NT2/D1 (cell line): ENCODE results near the gene SLC9A3.
"Not testable (repeated sequence)": the region's sequence is repeated elsewhere in the genome, so short reads cannot be mapped to it uniquely, and the experiment has no call there.

Source experiments
- DNase-seq: peaks from one replicate; pipeline ENCODE4 v3.0.0-alpha.2; 2011; ENCODE audit warnings: low read depth, low spot score
- H3K27me3 ChIP-seq: 2 replicates; pipeline ENCODE4 v1.6.0; 2011; ENCODE audit warnings: mild to moderate bottlenecking; ENCODE audit not compliant: insufficient read length, insufficient read depth
- H3K36me3 ChIP-seq: 2 replicates; pipeline ENCODE4 v1.6.1; 2011; ENCODE audit warnings: mild to moderate bottlenecking, low read length, mixed read lengths; ENCODE audit not compliant: insufficient read depth, insufficient read length
- H3K4me1 ChIP-seq: 2 replicates; pipeline ENCODE4 v1.5.1; 2011; ENCODE audit not compliant: insufficient read depth, insufficient read length
- H3K4me3 ChIP-seq: 2 replicates; pipeline ENCODE4 v1.5.1; 2011; ENCODE audit warnings: low read depth; ENCODE audit not compliant: insufficient read length
- H3K9ac ChIP-seq: 2 replicates; pipeline ENCODE4 v1.6.0; 2011; ENCODE audit warnings: low read depth; ENCODE audit not compliant: insufficient read length
- H3K9me3 ChIP-seq: 2 replicates; pipeline ENCODE4 v1.5.1; 2011; ENCODE audit warnings: mild to moderate bottlenecking, low read length; ENCODE audit not compliant: insufficient read depth
- SUZ12 ChIP-seq: IDR thresholded peaks from 2 replicates; pipeline ENCODE4 v1.6.1; 2011; ENCODE audit not compliant: insufficient read length, insufficient read depth; ENCODE audit errors: extremely low read depth
- YY1 ChIP-seq: IDR thresholded peaks from 2 replicates; pipeline ENCODE4 v1.6.1; 2011; ENCODE audit not compliant: insufficient read length, insufficient read depth
- ZNF274 ChIP-seq: IDR thresholded peaks from 2 replicates; pipeline ENCODE4 v1.6.1; 2011; ENCODE audit warnings: mild to moderate bottlenecking, low read depth, low read length

The SLC9A3 gene

DNA sequence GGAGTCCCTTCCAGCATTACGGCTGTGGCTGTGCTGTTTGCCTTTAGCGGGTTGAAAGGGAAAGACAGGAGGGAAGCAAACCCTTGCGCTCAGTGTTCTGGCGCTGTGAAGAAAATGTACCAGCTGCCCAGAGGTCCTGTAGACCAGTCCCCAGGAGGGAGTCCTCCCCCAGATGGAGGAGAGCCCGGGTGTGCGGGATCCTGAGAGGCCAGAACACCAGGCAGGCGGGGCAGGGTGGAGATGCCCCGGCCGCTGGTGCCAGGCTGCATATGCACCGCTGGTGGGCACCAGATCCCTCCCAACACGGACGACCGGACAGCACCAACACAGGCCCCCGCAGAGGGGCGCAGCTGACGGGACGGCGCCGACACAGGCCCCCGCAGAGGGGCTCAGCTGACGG, 37.2 kb upstream of the SLC9A3 start:
- no peak overlapping the region for H3K4me3 ChIP-seq
- no peaks in the 10 kb centered on the region for H3K36me3 ChIP-seq
- TF ChIP-seq ZNF274: no peak
- no peak for TF ChIP-seq YY1
- TF ChIP-seq SUZ12: no peak
- no peaks in the 10 kb centered on the region for H3K27me3 ChIP-seq
- no peaks in the 10 kb centered on the region for H3K9me3 ChIP-seq
- no peak for DNase-seq
- peaks cover 2% of the 10 kb centered on the region for H3K4me1 ChIP-seq
- H3K9ac ChIP-seq: no peak overlapping the region

DNA sequence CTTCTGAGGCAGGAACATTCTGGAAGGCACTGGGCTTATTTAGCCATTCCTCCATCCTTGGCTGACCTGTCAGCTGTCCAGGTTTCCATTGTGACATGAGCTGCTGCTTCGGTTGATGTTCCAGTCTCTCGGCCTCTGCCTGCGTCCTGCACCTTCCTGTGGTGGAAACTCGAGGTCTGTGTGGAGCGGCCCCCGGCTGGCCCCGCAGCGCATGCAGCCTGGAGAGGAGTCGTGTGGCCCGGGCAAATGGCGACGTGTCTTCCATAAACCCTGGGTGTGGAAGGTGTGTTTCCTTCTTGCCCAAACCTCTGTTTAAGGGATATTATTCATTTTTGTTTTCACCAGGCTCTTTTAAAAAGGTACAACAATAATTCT, 36.5 kb upstream of the SLC9A3 start:
- Histone ChIP-seq H3K4me1 (peaks cover 2% of the 10 kb centered on the region), H3K9ac (no peak overlapping the region), H3K36me3 (no peaks in the 10 kb centered on the region), H3K27me3 (no peaks in the 10 kb centered on the region), H3K4me3 (no peak overlapping the region), H3K9me3 (no peaks in the 10 kb centered on the region)
- DNase-seq: no peak
- TF ChIP-seq SUZ12 (no peak), ZNF274 (no peak), YY1 (no peak)

DNA sequence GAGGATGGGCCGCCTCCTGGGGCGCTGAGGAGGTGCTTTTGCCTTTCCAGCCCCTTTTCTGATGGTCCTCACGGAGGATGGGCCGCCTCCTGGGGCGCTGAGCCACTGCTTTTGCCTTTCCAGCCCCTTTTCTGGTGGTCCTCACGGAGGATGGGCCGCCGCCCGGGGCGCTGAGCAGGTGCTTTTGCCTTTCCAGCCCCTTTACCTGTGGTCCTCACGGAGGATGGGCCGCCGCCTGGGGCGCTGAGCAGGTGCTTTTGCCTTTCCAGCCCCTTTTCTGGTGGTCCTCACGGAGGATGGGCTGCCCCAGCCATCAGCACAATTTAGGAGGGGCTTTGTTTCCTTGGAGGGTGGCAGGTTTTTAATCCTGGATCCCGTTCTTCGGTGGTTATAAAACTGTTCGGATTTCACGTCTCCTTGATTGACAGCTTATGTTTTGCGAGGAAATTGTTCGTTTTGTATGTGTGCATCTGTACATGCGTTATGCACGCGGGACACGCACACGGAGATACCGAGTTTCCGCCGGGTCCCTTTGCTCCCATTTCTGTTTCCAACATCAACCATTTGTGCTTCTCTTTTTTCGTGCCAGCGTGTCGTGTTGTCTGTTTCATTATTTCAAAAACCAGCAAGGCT, 34.7 kb upstream of the SLC9A3 start:
- TF ChIP-seq YY1 (no peak), ZNF274 (no peak), SUZ12 (no peak)
- peaks cover under 1% of the 10 kb centered on the region for H3K27me3 ChIP-seq

DNA sequence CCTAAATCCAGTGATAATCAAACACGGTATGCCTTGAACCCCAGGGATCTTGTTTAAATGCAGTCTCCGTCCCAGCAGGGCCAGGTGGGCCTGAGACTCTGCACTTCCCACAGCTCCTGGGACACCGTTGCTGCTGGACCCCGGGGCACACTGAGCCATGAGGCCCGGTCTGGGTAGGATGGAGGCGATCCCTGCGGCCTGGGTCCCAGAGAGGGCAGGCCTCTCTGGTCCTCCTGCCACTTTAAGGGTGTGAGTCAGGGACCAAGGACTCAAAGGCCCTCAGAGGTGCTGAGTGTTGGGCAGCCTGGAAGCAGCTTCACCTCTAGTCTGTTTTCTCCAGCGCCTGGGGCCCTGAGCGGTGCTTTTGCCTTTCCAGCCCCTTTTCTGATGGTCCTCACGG, 34.1 kb upstream of the SLC9A3 start:
- Histone ChIP-seq H3K4me3 (no peak overlapping the region), H3K9ac (no peak overlapping the region), H3K36me3 (no peaks in the 10 kb centered on the region), H3K9me3 (no peaks in the 10 kb centered on the region), H3K27me3 (peaks cover 5% of the 10 kb centered on the region), H3K4me1 (peaks cover 2% of the 10 kb centered on the region)
- no peak for DNase-seq
- no peak for TF ChIP-seq ZNF274
- no peak for TF ChIP-seq YY1
- no peak for TF ChIP-seq SUZ12

More for the DNA sequence above, 34.7 kb upstream of the SLC9A3 start:
- H3K9me3 ChIP-seq: no peaks in the 10 kb centered on the region
- H3K36me3 ChIP-seq: no peaks in the 10 kb centered on the region
- H3K4me3 ChIP-seq: no peak overlapping the region
- DNase-seq: no peak
- H3K4me1 ChIP-seq: peaks cover 2% of the 10 kb centered on the region
- no peak overlapping the region for H3K9ac ChIP-seq

DNA sequence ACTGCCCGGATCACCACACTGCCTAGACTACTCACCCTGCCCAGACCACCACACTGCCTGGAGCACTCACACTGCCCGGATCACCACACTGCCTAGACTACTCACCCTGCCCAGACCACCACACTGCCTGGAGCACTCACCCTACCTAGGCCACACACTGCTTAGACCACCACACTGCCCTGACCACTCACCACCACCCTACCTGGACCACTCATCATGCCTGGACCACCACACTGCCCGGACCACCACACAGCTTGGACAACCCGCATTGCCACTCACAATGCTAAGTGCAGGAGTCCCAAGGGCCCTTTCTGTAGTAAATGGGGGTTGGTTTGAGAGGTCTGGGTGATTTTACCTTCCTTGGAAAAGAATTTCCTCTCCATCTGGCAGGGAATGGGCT, 33.7 kb upstream of the SLC9A3 start:
- not testable (repeated sequence) for DNase-seq, H3K27me3 ChIP-seq, H3K4me1 ChIP-seq

GRCh38 chr5:556909-557441, 32.7 kb upstream of the SLC9A3 start:
- no peak for DNase-seq
- Histone ChIP-seq H3K9ac (no peak overlapping the region), H3K27me3 (peaks cover 6% of the 10 kb centered on the region), H3K4me1 (peaks cover 2% of the 10 kb centered on the region), H3K9me3 (no peaks in the 10 kb centered on the region), H3K4me3 (no peak overlapping the region), H3K36me3 (no peaks in the 10 kb centered on the region)
- TF ChIP-seq YY1 (no peak), ZNF274 (no peak)

More for the DNA sequence above, 33.7 kb upstream of the SLC9A3 start:
- H3K4me3 ChIP-seq, H3K36me3 ChIP-seq, H3K9me3 ChIP-seq, H3K9ac ChIP-seq: not testable (repeated sequence)

DNA sequence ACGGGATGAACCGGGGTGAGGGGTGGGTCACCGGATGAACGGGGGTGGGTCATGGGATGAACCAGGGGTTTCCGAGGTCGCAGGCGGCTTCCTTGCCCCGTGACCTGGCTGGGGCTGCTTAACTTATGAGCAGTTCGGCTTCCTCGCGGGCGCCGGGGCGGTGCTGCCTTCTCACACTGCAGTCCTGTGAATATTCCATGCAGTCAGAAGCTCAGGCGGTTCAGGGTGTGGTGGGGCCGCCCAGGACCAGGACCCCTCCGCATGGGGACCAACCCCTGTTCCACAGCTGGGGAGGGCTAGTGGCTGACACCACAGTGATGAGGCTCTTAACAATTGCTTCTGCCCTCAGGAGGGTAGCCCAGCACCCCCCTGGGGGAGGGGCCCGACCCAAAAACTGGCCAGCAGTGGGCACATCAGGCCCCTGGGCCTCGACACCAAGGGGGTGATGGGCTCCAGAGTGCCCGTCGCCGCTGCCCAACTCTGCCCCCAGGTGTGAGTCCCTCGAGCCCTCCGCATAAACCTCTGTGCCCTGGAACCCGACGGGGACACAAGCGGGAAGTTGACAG, 30.9 kb upstream of the SLC9A3 start:
- Histone ChIP-seq H3K9ac (no peak overlapping the region), H3K27me3 (peaks cover 22% of the 10 kb centered on the region)
- TF ChIP-seq ZNF274 (no peak), SUZ12 (no peak), YY1 (no peak)

More for the DNA sequence above, 30.9 kb upstream of the SLC9A3 start:
- DNase-seq: no peak
- Histone ChIP-seq H3K4me3 (no peak overlapping the region), H3K4me1 (peaks cover 2% of the 10 kb centered on the region), H3K36me3 (no peaks in the 10 kb centered on the region), H3K9me3 (no peaks in the 10 kb centered on the region)
